IMR-90 (cell line): ENCODE results near the gene GPR15. TPM values are rescaled to one million over a fixed set of nuclear protein-coding genes. Genes with fewer than 3 reads are reported as not detected.

ENCODE experiments used
- ATAC-seq: fragments of 200-7000 bp; cut with Tn5 transposase; 2 replicates; pipeline ENCODE4 v1.9.1; 2020; ENCODE audit warnings: low read depth, mild to moderate bottlenecking, moderate library complexity
- BruUV-seq: library from RNA; stranded (reverse); fragments of 400-500 nt; replicated peaks from 2 replicates; lab custom pipeline; 2021; lab: Mats Ljungman, UMichigan
- CTCF ChIA-PET: fragments of 300-600 bp; formaldehyde crosslinking; extraction: SDS; loops from one replicate; lab custom pipeline; 2021; ENCODE audit warnings: antibody characterized with exemption; lab: Yijun Ruan, JAX
- POLR2A ChIA-PET: fragments of 300-600 bp; sonication (Branson Sonifier 250); formaldehyde crosslinking; loops from one replicate; lab custom pipeline; 2022; ENCODE audit warnings: antibody characterized with exemption; ENCODE audit not compliant: unreplicated experiment; lab: Charles Lee
- DNase-seq: peaks from one replicate; pipeline ENCODE4 v3.0.0; 2013
- H2AFZ ChIP-seq: replicated peaks from 2 replicates; pipeline ENCODE3; 2013; ENCODE audit warnings: low read length, mild to moderate bottlenecking; ENCODE audit not compliant: poor library complexity
- H2AK5ac ChIP-seq: 2 replicates; pipeline ENCODE4 v1.6.1; 2013; ENCODE audit warnings: low read depth, low read length, inconsistent platforms
- H2AK9ac ChIP-seq: replicated peaks from 2 replicates; pipeline ENCODE3; 2013; ENCODE audit warnings: mild to moderate bottlenecking, low read depth, low read length, moderate library complexity; ENCODE audit not compliant: poor library complexity
- H2BK120ac ChIP-seq: 2 replicates; pipeline ENCODE4 v1.6.1; 2013; ENCODE audit warnings: low read depth, low read length, inconsistent platforms
- H2BK15ac ChIP-seq: 3 replicates; pipeline ENCODE4 v1.6.1; 2013; ENCODE audit warnings: low read depth, low read length, inconsistent platforms
- H2BK20ac ChIP-seq: 2 replicates; pipeline ENCODE4 v1.6.1; 2013; ENCODE audit warnings: low read depth, mild to moderate bottlenecking, inconsistent platforms, low read length, moderate library complexity
- H2BK5ac ChIP-seq: 2 replicates; pipeline ENCODE4 v1.6.1; 2013; ENCODE audit warnings: mild to moderate bottlenecking, low read depth, low read length, inconsistent platforms; ENCODE audit not compliant: poor library complexity, severe bottlenecking
- H3K14ac ChIP-seq: replicated peaks from 2 replicates; pipeline ENCODE4 v1.6.1; 2013; ENCODE audit warnings: low read depth, low read length, inconsistent platforms
- H3K18ac ChIP-seq: 2 replicates; pipeline ENCODE4 v1.6.1; 2013; ENCODE audit warnings: low read depth, low read length, control low read depth
- H3K23ac ChIP-seq: 2 replicates; pipeline ENCODE4 v1.6.1; 2013; ENCODE audit warnings: low read depth, low read length, inconsistent platforms
- H3K27ac ChIP-seq: 2 replicates; pipeline ENCODE4 v1.5.1; 2013; ENCODE audit warnings: mild to moderate bottlenecking, control low read depth, low read length; ENCODE audit not compliant: insufficient read depth
- H3K27me3 ChIP-seq: 2 replicates; pipeline ENCODE4 v1.6.1; 2013; ENCODE audit warnings: low read length; ENCODE audit not compliant: control insufficient read depth, insufficient read depth
- H3K36me3 ChIP-seq: 2 replicates; pipeline ENCODE4 v1.6.1; 2013; ENCODE audit warnings: low read length, mixed read lengths; ENCODE audit not compliant: control insufficient read depth, insufficient read depth
- H3K4ac ChIP-seq: 2 replicates; pipeline ENCODE4 v1.6.1; 2013; ENCODE audit warnings: low read depth, low read length, inconsistent platforms
- H3K4me1 ChIP-seq: 2 replicates; pipeline ENCODE4 v1.6.1; 2013; ENCODE audit warnings: low read length, mixed read lengths; ENCODE audit not compliant: control insufficient read depth, insufficient read depth
- H3K4me2 ChIP-seq: 2 replicates; pipeline ENCODE4 v1.6.1; 2013; ENCODE audit warnings: low read depth, mild to moderate bottlenecking, control low read depth, low read length, moderate library complexity
- H3K4me3 ChIP-seq: 2 replicates; pipeline ENCODE4 v1.5.1; 2013; ENCODE audit warnings: low read depth, mild to moderate bottlenecking, control low read depth, low read length, moderate library complexity; ENCODE audit not compliant: insufficient read depth
- H3K56ac ChIP-seq: 2 replicates; pipeline ENCODE4 v1.6.1; 2013; ENCODE audit warnings: low read length, inconsistent platforms; ENCODE audit not compliant: insufficient read depth; ENCODE audit errors: extremely low read depth
- H3K79me1 ChIP-seq, 2 experiments: 2 replicates each; pipeline ENCODE4 v1.6.1; 2013; ENCODE audit warnings: low read length in 2 of 2, inconsistent platforms in 1 of 2, low read depth in 1 of 2
- H3K9ac ChIP-seq: 2 replicates; pipeline ENCODE4 v1.6.1; 2013; ENCODE audit warnings: low read depth, low read length, control low read depth
- H3K9me1 ChIP-seq: 2 replicates; pipeline ENCODE4 v1.6.1; 2013; ENCODE audit warnings: low read length, inconsistent platforms; ENCODE audit not compliant: insufficient read depth
- H3K9me3 ChIP-seq: 2 replicates; pipeline ENCODE4 v1.6.1; 2013; ENCODE audit warnings: low read length; ENCODE audit not compliant: control insufficient read depth, insufficient read depth
- H4K20me1 ChIP-seq: 2 replicates; pipeline ENCODE4 v1.6.1; 2013; ENCODE audit warnings: low read length, inconsistent platforms; ENCODE audit not compliant: insufficient read depth
- H4K5ac ChIP-seq: 2 replicates; pipeline ENCODE4 v1.6.1; 2013; ENCODE audit warnings: mild to moderate bottlenecking, low read depth, low read length, control low read depth
- H4K8ac ChIP-seq, 2 experiments: 2 replicates each; pipeline ENCODE4 v1.6.1; 2013; ENCODE audit warnings: low read depth in 2 of 2, low read length in 2 of 2, control low read depth in 1 of 2, inconsistent platforms in 1 of 2
- H4K91ac ChIP-seq: 2 replicates; pipeline ENCODE4 v1.6.1; 2013; ENCODE audit warnings: low read depth, low read length, inconsistent platforms; ENCODE audit not compliant: insufficient read depth
- BHLHE40 ChIP-seq: fragments of 150-350 bp; IDR thresholded peaks from 2 replicates; pipeline ENCODE4 v1.6.1; 2016; ENCODE audit warnings: mild to moderate bottlenecking, low read depth, low read length
- CEBPB ChIP-seq: IDR thresholded peaks from 2 replicates; pipeline ENCODE4 v1.6.1; 2012; ENCODE audit warnings: low read depth, low read length, improper control_type of control experiment
- CHD1 ChIP-seq: IDR thresholded peaks from 2 replicates; pipeline ENCODE4 v1.6.1; 2012; ENCODE audit warnings: low read depth, low read length, improper control_type of control experiment
- CTCF ChIP-seq: conservative IDR thresholded peaks from 2 replicates; pipeline ENCODE4 v1.5.1; 2012; ENCODE audit warnings: mild to moderate bottlenecking, low read depth, low read length, improper control_type of control experiment
- MAFK ChIP-seq: IDR thresholded peaks from 2 replicates; pipeline ENCODE4 v1.6.1; 2012; ENCODE audit warnings: low read depth, low read length, improper control_type of control experiment
- POLR2A ChIP-seq: IDR thresholded peaks from 2 replicates; pipeline ENCODE4 v1.6.1; 2012; ENCODE audit warnings: mild to moderate bottlenecking, low read depth, low read length
- WGBS, 2 experiments: methylation state at CpG; one replicate each; pipeline versions ENCODE4 v1.1.5 to v1.1.7; 2013; ENCODE audit warnings: missing lambda C conversion rate in 2 of 2; ENCODE audit not compliant: insufficient read length in 1 of 2; ENCODE audit errors: extremely low coverage in 2 of 2; 5-methylcytosine and 5-hydroxymethylcytosine counted together
- dilution Hi-C: fragments of 300-500 bp; cut with HindIII; formaldehyde crosslinking; loops from one replicate; pipeline ENCODE4 v1.14.3; 2018; ENCODE audit warnings: low sequenced_read_pairs; ENCODE audit not compliant: unreplicated experiment
- in situ Hi-C: fragments of 300-500 bp; cut with MboI; formaldehyde crosslinking; loops from 3 replicates; pipeline ENCODE4 v1.14.3; 2019; ENCODE audit warnings: low sequenced_read_pairs, inconsistent platforms, mixed read lengths
- intact Hi-C: fragments of 100-400 bp; cut with micrococcal nuclease; formaldehyde crosslinking; loops from 2 replicates; pipeline ENCODE4 v1.10.0; 2022
- polyA plus RNA-seq, 3 experiments: library from polyadenylated mRNA; depleted of rRNA; stranded (reverse); fragments of >200 nt; gene quantifications; 2 replicates each; pipeline ENCODE4 v1.2.3, GENCODE V29; 2012; ENCODE audit warnings: low replicate concordance in 1 of 3
- total RNA-seq: library from RNA; depleted of rRNA; stranded (reverse); fragments of >200 nt; gene quantifications from 2 replicates; pipeline ENCODE4 v1.2.3, GENCODE V29; 2012

Gene GPR15
- total and polyA plus RNA-seq, 2 of the 4 experiments (the other 2 are of a cell fraction) = not detected

- in situ Hi-C loops = no loop called here
- Histone ChIP-seq H2BK15ac (no peak overlapping the region), H3K9me3 (no peaks in the 10 kb centered on the region), H3K27ac (no peak overlapping the region), H3K56ac (no peak overlapping the region), H3K4me3 (no peak overlapping the region), H2BK120ac (no peak overlapping the region), H3K27me3 (no peaks in the 10 kb centered on the region), H2BK20ac (no peak overlapping the region), H4K5ac (no peak overlapping the region), H3K23ac (no peak overlapping the region), H3K14ac (no peak overlapping the region), H2BK5ac (no peak overlapping the region), H3K4me2 (no peak overlapping the region), H4K91ac (no peak overlapping the region), H3K4ac (no peak overlapping the region), H2AFZ (no peak overlapping the region), H4K8ac (no peak overlapping the region), H3K79me1 (no peaks in the 10 kb centered on the region), H3K9ac (no peak overlapping the region), H4K20me1 (no peaks in the 10 kb centered on the region), H3K9me1 (no peaks in the 10 kb centered on the region), H2AK9ac (no peak overlapping the region), H3K18ac (no peak overlapping the region), H3K36me3 (no peaks in the 10 kb centered on the region), H3K4me1 (no peaks in the 10 kb centered on the region), H2AK5ac (no peak overlapping the region)
- ATAC-seq (no peak), DNase-seq (peak; percentile 1)
- CTCF ChIA-PET = no interaction called here
- BruUV-seq = no TSS peak
- dilution Hi-C loops = no loop called here
- intact Hi-C loops = no loop called here
- POLR2A ChIA-PET = no interaction called here
- TF ChIP-seq BHLHE40 (no peak), CEBPB (no peak), POLR2A (no peak), CTCF (no peak), MAFK (no peak), CHD1 (no peak)
- WGBS, 2 experiments = no CpG with 5 or more reads among the region's 4 CpGs
These were observed 27.2 kb upstream of the GPR15 start for GRCh38 chr3:98504539-98504938.
